ENCODE measurements around the gene CLIP4.
"Not testable (repeated sequence)": the region's sequence is repeated elsewhere in the genome, so short reads cannot be mapped to it uniquely, and the experiment has no call there.

Gene CLIP4

GRCh38 chr2:29104688-29105087 lies 10.5 kb upstream of the CLIP4 start:
- no peak for DNase-seq (ENCODE audit: low spot score)

- DNase-seq (ENCODE audit: low spot score) = no peak
These were observed 9.8 kb upstream of the CLIP4 start for GRCh38 chr2:29105375-29105774.

- no peak for DNase-seq (ENCODE audit: low spot score)
These were observed 9.0 kb upstream of the CLIP4 start for GRCh38 chr2:29106256-29106655.

- no peak for DNase-seq (ENCODE audit: low spot score)
These were observed 8.2 kb upstream of the CLIP4 start for GRCh38 chr2:29106980-29107388.

- not testable (repeated sequence) for DNase-seq (ENCODE audit: low spot score)
These were observed 7.7 kb upstream of the CLIP4 start for GRCh38 chr2:29107547-29107946.

- no peak for DNase-seq (ENCODE audit: low spot score)
These were observed 7.0 kb upstream of the CLIP4 start for GRCh38 chr2:29108225-29108624.

GRCh38 chr2:29109246-29109645 lies 6.0 kb upstream of the CLIP4 start:
- no peak for DNase-seq (ENCODE audit: low spot score)

GRCh38 chr2:29110916-29111535 lies 4.2 kb upstream of the CLIP4 start:
- DNase-seq (ENCODE audit: low spot score) = no peak

- no peak for DNase-seq (ENCODE audit: low spot score)
These were observed 2.8 kb upstream of the CLIP4 start for GRCh38 chr2:29112379-29112778.

GRCh38 chr2:29113027-29113686 lies 2.1 kb upstream of the CLIP4 start:
- DNase-seq (ENCODE audit: low spot score) = no peak

- no peak for DNase-seq (ENCODE audit: low spot score)
These were observed 1.3 kb upstream of the CLIP4 start for GRCh38 chr2:29113891-29114321.

- no peak for DNase-seq (ENCODE audit: low spot score)
These were observed 649 bp upstream of the CLIP4 start for GRCh38 chr2:29114586-29114945.

- DNase-seq (ENCODE audit: low spot score) = peak; percentile 45
These were observed 874 bp downstream of the CLIP4 start for GRCh38 chr2:29115797-29116781.

GRCh38 chr2:29117636-29118303 lies 2.6 kb downstream of the CLIP4 start:
- no peak for DNase-seq (ENCODE audit: low spot score)

GRCh38 chr2:29119211-29119610 lies 4.0 kb downstream of the CLIP4 start:
- DNase-seq (ENCODE audit: low spot score) = no peak

GRCh38 chr2:29120846-29121245 lies 5.6 kb downstream of the CLIP4 start:
- DNase-seq (ENCODE audit: low spot score) = no peak

- no peak for DNase-seq (ENCODE audit: low spot score)
These were observed 8.6 kb downstream of the CLIP4 start for GRCh38 chr2:29123617-29124349.

GRCh38 chr2:29124504-29124903 lies 9.3 kb downstream of the CLIP4 start:
- DNase-seq (ENCODE audit: low spot score) = no peak

- DNase-seq (ENCODE audit: low spot score) = no peak
These were observed 14.5 kb downstream of the CLIP4 start for GRCh38 chr2:29129586-29130281.

- DNase-seq (ENCODE audit: low spot score) = no peak
These were observed 15.1 kb downstream of the CLIP4 start for GRCh38 chr2:29130295-29130694.

- DNase-seq (ENCODE audit: low spot score) = no peak
These were observed 19.7 kb downstream of the CLIP4 start for GRCh38 chr2:29134933-29135332.

All from iPS-NIHi11 (cell line).